Measurements from ENCODE around the gene NEK7. TPM values are rescaled to one million over a fixed set of nuclear protein-coding genes. Genes with fewer than 3 reads are reported as not detected.
"Not testable (repeated sequence)": the region's sequence is repeated elsewhere in the genome, so short reads cannot be mapped to it uniquely, and the experiment has no call there.

Gene NEK7
- total RNA-seq, 2 experiments from 2014 or later, result 14.9 to 25.6 TPM

GRCh38 chr1:198125995-198126735 lies 30.6 kb upstream of the NEK7 start:
- no peaks in the 10 kb centered on the region for H3K9me2 ChIP-seq (ENCODE audit: insufficient read depth, low read length)
- no peaks in the 10 kb centered on the region for H3K79me2 ChIP-seq (ENCODE audit: insufficient read depth, low read depth, low read length)
- BruUV-seq (replicated peaks), result no TSS peak
- no peak overlapping the region for H2AFZ ChIP-seq (ENCODE audit: low read length)
- no peaks in the 10 kb centered on the region for H4K20me1 ChIP-seq (ENCODE audit: insufficient read depth, low read length)
- no peak overlapping the region for H3K4me2 ChIP-seq (ENCODE audit: low read length)
- ChIA-PET CTCF (ENCODE audit: unreplicated experiment) (no interaction called here), POLR2A (interaction anchor here (0.6 kb wide), 2 partner anchors 34 to 333 kb away, joined by 4 read pairs; no protein-coding TSS in a partner anchor)
- no peak overlapping the region for H3K27ac ChIP-seq (ENCODE audit: low read depth, low read length, poor library complexity, severe bottlenecking)
- no peaks in the 10 kb centered on the region for H3K36me3 ChIP-seq (ENCODE audit: insufficient read depth, low read length)
- H3K9me3 ChIP-seq (ENCODE audit: low read length), result no peaks in the 10 kb centered on the region
- intact Hi-C loops (cut with micrococcal nuclease; ENCODE audit: unreplicated experiment), result no loop called here
- DNase-seq (ENCODE audit: low spot score), result no peak
- H3K4me3 ChIP-seq (ENCODE audit: low read depth, low read length, poor library complexity, severe bottlenecking), result no peak overlapping the region
- TF ChIP-seq, protein P1, sequence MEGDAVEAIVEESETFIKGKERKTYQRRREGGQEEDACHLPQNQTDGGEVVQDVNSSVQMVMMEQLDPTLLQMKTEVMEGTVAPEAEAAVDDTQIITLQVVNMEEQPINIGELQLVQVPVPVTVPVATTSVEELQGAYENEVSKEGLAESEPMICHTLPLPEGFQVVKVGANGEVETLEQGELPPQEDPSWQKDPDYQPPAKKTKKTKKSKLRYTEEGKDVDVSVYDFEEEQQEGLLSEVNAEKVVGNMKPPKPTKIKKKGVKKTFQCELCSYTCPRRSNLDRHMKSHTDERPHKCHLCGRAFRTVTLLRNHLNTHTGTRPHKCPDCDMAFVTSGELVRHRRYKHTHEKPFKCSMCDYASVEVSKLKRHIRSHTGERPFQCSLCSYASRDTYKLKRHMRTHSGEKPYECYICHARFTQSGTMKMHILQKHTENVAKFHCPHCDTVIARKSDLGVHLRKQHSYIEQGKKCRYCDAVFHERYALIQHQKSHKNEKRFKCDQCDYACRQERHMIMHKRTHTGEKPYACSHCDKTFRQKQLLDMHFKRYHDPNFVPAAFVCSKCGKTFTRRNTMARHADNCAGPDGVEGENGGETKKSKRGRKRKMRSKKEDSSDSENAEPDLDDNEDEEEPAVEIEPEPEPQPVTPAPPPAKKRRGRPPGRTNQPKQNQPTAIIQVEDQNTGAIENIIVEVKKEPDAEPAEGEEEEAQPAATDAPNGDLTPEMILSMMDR (conservative IDR thresholded peaks at IDR 0.05; ENCODE audit: low read length), result no peak
- TF ChIP-seq EZH2phosphoT487 (IDR thresholded peaks at IDR 0.05; ENCODE audit: borderline replicate concordance, low read depth, low read length), result no peak
- H3K4me1 ChIP-seq (ENCODE audit: insufficient read depth, low read length, poor library complexity, severe bottlenecking), result no peaks in the 10 kb centered on the region

DNA sequence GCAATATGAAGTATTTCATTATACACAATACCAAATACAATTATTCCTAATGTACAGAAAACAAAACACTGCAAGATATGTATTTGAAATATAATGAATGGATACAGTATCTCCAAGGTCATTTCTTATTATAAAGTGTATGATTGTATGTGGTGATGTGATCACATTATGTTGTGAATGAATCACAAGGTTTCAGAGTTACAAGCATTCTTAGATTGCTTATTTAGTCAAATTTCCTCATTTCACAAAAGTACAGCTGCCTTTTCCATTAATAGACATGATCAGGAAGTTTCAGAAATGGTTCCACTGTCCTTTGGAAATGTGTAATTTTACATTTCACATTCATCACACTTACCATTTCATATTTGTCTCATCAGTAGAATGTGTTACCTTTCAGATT lies 28.3 kb upstream of the NEK7 start:
- Histone ChIP-seq H3K36me3 (ENCODE audit: insufficient read depth, low read length) (no peaks in the 10 kb centered on the region), H3K9me2 (ENCODE audit: insufficient read depth, low read length) (no peaks in the 10 kb centered on the region), H3K9me3 (ENCODE audit: low read length) (no peaks in the 10 kb centered on the region), H3K4me1 (ENCODE audit: insufficient read depth, low read length, poor library complexity, severe bottlenecking) (no peaks in the 10 kb centered on the region), H4K20me1 (ENCODE audit: insufficient read depth, low read length) (no peaks in the 10 kb centered on the region), H3K79me2 (ENCODE audit: insufficient read depth, low read depth, low read length) (no peaks in the 10 kb centered on the region), H3K4me3 (ENCODE audit: low read depth, low read length, poor library complexity, severe bottlenecking) (no peak overlapping the region), H3K27ac (ENCODE audit: low read depth, low read length, poor library complexity, severe bottlenecking) (no peak overlapping the region), H3K4me2 (ENCODE audit: low read length) (no peak overlapping the region), H2AFZ (ENCODE audit: low read length) (no peak overlapping the region)
- POLR2A ChIA-PET, result interaction anchor here (0.6 to 1.2 kb wide), 4 partner anchors 18 to 511 kb away, joined by 3 read pairs; no protein-coding TSS in a partner anchor
- no peak for TF ChIP-seq EZH2phosphoT487 (IDR thresholded peaks at IDR 0.05; ENCODE audit: borderline replicate concordance, low read depth, low read length)
- TF ChIP-seq, protein P1 (conservative IDR thresholded peaks at IDR 0.05; ENCODE audit: low read length), result no peak
- no TSS peak for BruUV-seq (replicated peaks)
- CTCF ChIA-PET (ENCODE audit: unreplicated experiment), result no interaction called here
- intact Hi-C loops (cut with micrococcal nuclease; ENCODE audit: unreplicated experiment), result no loop called here
- DNase-seq (ENCODE audit: low spot score), result no peak

DNA sequence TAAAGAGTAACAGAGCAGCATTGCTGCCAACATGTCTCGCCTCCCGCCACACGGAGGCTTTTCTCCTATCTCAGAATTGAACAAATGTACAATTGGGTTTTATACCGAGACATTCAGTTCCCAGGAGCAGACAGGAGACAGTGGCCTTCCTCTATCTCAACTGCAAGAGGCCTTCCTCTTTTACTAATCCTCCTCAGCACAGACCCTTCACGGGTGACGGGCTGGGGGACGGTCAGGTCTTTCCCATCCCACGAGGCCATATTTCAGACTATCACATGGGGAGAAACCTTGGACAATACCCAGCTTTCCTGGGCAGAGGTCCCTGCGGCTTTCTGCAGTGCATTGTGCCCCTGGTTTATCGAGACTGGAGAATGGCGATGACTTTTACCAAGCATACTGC lies 26.7 kb upstream of the NEK7 start:
- BruUV-seq (replicated peaks); H3K9me2 ChIP-seq (ENCODE audit: insufficient read depth, low read length); H3K27ac ChIP-seq (ENCODE audit: low read depth, low read length, poor library complexity, severe bottlenecking); H3K4me3 ChIP-seq (ENCODE audit: low read depth, low read length, poor library complexity, severe bottlenecking); CTCF ChIA-PET (ENCODE audit: unreplicated experiment); intact Hi-C loops (cut with micrococcal nuclease; ENCODE audit: unreplicated experiment); H4K20me1 ChIP-seq (ENCODE audit: insufficient read depth, low read length); H3K9me3 ChIP-seq (ENCODE audit: low read length); H3K4me1 ChIP-seq (ENCODE audit: insufficient read depth, low read length, poor library complexity, severe bottlenecking); POLR2A ChIA-PET; H3K4me2 ChIP-seq (ENCODE audit: low read length); DNase-seq (ENCODE audit: low spot score); H3K79me2 ChIP-seq (ENCODE audit: insufficient read depth, low read depth, low read length); H3K36me3 ChIP-seq (ENCODE audit: insufficient read depth, low read length); H2AFZ ChIP-seq (ENCODE audit: low read length): not testable (repeated sequence)

All from OCI-LY7 (cell line).